ENCODE measurements around the gene CPSF7. TPM values are rescaled to one million over a fixed set of nuclear protein-coding genes. Genes with fewer than 3 reads are reported as not detected.

CPSF7 gene
- total RNA-seq, 1 experiment from 2014 or later = 99.9 TPM

DNA sequence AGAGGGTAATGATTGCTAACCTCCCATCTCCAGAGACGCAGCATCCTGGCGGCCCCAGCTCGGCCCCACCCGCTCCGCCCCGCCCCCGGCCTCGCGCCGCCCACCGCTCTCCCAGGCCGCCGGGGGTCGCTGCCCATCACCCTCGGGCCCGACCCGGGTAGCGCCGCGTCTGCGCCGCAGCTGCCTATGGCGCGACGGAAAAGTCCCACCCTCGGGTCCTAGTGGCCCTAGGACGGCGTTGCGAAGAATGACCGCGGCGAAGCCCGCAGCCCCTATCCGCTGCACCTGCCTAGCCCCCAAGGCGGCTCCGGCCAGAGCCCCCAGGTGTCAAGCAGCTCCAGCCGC, 457 bp downstream of the CPSF7 start:
- TF ChIP-seq, protein P1, sequence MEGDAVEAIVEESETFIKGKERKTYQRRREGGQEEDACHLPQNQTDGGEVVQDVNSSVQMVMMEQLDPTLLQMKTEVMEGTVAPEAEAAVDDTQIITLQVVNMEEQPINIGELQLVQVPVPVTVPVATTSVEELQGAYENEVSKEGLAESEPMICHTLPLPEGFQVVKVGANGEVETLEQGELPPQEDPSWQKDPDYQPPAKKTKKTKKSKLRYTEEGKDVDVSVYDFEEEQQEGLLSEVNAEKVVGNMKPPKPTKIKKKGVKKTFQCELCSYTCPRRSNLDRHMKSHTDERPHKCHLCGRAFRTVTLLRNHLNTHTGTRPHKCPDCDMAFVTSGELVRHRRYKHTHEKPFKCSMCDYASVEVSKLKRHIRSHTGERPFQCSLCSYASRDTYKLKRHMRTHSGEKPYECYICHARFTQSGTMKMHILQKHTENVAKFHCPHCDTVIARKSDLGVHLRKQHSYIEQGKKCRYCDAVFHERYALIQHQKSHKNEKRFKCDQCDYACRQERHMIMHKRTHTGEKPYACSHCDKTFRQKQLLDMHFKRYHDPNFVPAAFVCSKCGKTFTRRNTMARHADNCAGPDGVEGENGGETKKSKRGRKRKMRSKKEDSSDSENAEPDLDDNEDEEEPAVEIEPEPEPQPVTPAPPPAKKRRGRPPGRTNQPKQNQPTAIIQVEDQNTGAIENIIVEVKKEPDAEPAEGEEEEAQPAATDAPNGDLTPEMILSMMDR (IDR thresholded peaks at IDR 0.05; ENCODE audit: unreplicated experiment) = no peak
- CTCF ChIA-PET = interaction anchor here (0.6 to 1.6 kb wide), 7 partner anchors 17 to 386 kb away, joined by 3 to 5 read pairs (median 4); no protein-coding TSS in a partner anchor
- Mint-ChIP-seq H3K27ac (ENCODE audit: low read depth, unreplicated experiment) (peak overlapping the region; percentile 99), H3K36me3 (ENCODE audit: insufficient read depth, unreplicated experiment) (peaks cover 62% of the 10 kb centered on the region), H3K4me3 (ENCODE audit: unreplicated experiment) (peak overlapping the region; percentile 98), H3K4me1 (ENCODE audit: insufficient read depth, unreplicated experiment) (no peaks in the 10 kb centered on the region), H3K27me3 (ENCODE audit: insufficient read depth, unreplicated experiment) (no peaks in the 10 kb centered on the region), H3K9me3 (ENCODE audit: unreplicated experiment) (no peaks in the 10 kb centered on the region)
- POLR2A ChIA-PET = interaction anchor here (0.6 to 3.7 kb wide), 28 partner anchors 10 to 1377 kb away, joined by 3 to 24 read pairs (median 4); partner anchors contain the start of genes CYB561A3, DDB1, FEN1 and SYT7
- BruUV-seq (replicated peaks) = no TSS peak
- intact Hi-C loops (cut with micrococcal nuclease) = no loop called here
- peak; percentile 35 for DNase-seq (ENCODE audit: unreplicated experiment)

DNA sequence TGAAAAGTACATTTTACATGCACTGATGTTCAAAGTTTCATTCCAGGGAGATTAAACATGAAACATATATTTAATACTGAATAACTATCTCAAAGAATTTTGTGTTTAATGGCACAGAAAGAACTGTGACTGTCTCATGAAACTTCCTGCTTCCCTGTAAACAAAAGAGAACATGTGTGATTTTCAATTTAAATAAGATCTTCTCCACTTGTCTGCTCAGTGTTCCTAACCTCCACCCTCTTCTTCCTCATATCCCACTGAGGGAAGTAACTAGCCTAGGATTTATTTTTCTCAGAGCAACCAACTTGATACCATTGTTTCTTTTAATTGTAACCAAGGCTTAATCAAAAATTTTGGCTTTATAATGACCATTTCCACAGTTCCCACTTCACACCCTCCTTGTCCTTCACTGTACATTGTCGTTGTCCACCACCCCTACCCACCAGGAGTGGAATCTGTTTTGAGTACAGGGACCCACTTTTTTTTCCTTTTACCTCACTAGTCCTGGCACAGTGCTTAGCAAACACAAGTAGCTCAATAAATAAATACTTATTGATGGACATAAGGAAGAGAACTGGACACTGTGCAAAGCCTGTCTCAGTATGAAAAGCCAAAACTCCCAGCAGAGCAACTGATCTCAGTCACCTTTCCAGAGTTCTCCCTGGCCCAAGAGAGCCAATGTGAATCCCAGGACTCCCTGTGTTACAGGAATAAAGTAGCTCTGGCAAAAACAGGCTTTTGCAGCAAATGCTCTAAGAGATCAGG, 4.2 kb downstream of the CPSF7 start:
- no peak overlapping the region for H3K4me3 Mint-ChIP-seq (ENCODE audit: unreplicated experiment)
- no peaks in the 10 kb centered on the region for H3K9me3 Mint-ChIP-seq (ENCODE audit: unreplicated experiment)
- ChIA-PET CTCF (interaction anchor here (0.7 to 4.1 kb wide), 3 partner anchors 10 to 238 kb away, joined by 3 to 32 read pairs (median 3); no protein-coding TSS in a partner anchor), POLR2A (interaction anchor here (0.7 to 1.0 kb wide), 3 partner anchors 15 to 1174 kb away, joined by 3 to 4 read pairs (median 3); no protein-coding TSS in a partner anchor)
- peak overlapping the region; percentile 12 for H3K27ac Mint-ChIP-seq (ENCODE audit: low read depth, unreplicated experiment)
- H3K4me1 Mint-ChIP-seq (ENCODE audit: insufficient read depth, unreplicated experiment) = peaks cover 6% of the 10 kb centered on the region
- peaks cover 84% of the 10 kb centered on the region for H3K36me3 Mint-ChIP-seq (ENCODE audit: insufficient read depth, unreplicated experiment)
- no peaks in the 10 kb centered on the region for H3K27me3 Mint-ChIP-seq (ENCODE audit: insufficient read depth, unreplicated experiment)
- TF ChIP-seq, protein P1 (IDR thresholded peaks at IDR 0.05; ENCODE audit: unreplicated experiment) = no peak
- DNase-seq (ENCODE audit: unreplicated experiment) = no peak
- no TSS peak for BruUV-seq (replicated peaks)
- intact Hi-C loops (cut with micrococcal nuclease) = no loop called here

DNA sequence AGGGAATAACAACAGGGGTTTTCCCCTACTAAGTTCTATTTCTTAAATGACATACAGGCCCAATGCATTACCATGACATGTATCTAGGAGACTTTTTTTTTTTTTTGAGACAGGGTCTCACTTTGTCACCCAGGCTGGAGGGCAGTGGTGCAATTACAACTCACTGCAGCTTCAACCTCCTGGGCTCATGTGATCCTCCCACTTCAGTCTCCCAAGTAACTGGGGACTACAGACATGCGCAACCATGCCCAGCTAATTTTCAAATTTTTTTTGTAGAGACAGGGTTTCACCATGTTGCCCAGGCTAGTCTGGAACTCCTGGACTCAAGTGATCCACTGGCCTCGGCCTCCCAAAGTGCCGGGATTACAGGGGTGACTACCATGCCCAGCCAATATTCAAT, 7.5 kb downstream of the CPSF7 start:
- peaks cover 97% of the 10 kb centered on the region for H3K36me3 Mint-ChIP-seq (ENCODE audit: insufficient read depth, unreplicated experiment)
- CTCF ChIA-PET = interaction anchor here (0.6 to 1.3 kb wide), 5 partner anchors 13 to 86 kb away, joined by 3 to 7 read pairs (median 4); no protein-coding TSS in a partner anchor
- H3K4me3 Mint-ChIP-seq (ENCODE audit: unreplicated experiment) = no peak overlapping the region
- no TSS peak for BruUV-seq (replicated peaks)
- DNase-seq (ENCODE audit: unreplicated experiment) = no peak
- POLR2A ChIA-PET = interaction anchor here (0.8 kb wide), 1 partner anchor 11 kb away, joined by 3 read pairs; no protein-coding TSS in a partner anchor
- peaks cover 15% of the 10 kb centered on the region for H3K4me1 Mint-ChIP-seq (ENCODE audit: insufficient read depth, unreplicated experiment)
- H3K9me3 Mint-ChIP-seq (ENCODE audit: unreplicated experiment) = no peaks in the 10 kb centered on the region
- H3K27me3 Mint-ChIP-seq (ENCODE audit: insufficient read depth, unreplicated experiment) = no peaks in the 10 kb centered on the region
- peak overlapping the region; percentile 5 for H3K27ac Mint-ChIP-seq (ENCODE audit: low read depth, unreplicated experiment)
- intact Hi-C loops (cut with micrococcal nuclease) = no loop called here
- TF ChIP-seq, protein P1 (IDR thresholded peaks at IDR 0.05; ENCODE audit: unreplicated experiment) = no peak

DNA sequence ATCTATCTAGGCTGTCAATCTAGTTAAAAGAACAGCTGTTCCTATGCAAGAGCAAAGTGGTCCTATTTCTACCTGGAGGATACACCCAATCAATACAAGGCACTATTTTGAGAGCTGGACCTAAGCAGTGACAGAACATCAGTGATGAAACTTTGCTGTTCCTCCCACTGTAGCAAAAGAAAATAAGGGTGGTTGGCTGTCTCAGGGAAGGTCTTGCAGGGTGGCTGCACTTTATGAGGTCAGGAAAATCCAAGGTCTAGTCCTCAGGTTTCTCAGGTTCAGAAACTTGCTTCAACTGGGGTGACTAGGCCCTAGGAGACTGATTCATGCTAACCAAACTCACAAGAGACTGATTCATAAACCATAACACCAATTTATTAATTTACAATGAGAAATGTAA, 11.6 kb downstream of the CPSF7 start:
- intact Hi-C loops (cut with micrococcal nuclease) = no loop called here
- peaks cover 9% of the 10 kb centered on the region for H3K4me1 Mint-ChIP-seq (ENCODE audit: insufficient read depth, unreplicated experiment)
- no TSS peak for BruUV-seq (replicated peaks)
- H3K27me3 Mint-ChIP-seq (ENCODE audit: insufficient read depth, unreplicated experiment) = no peaks in the 10 kb centered on the region
- H3K36me3 Mint-ChIP-seq (ENCODE audit: insufficient read depth, unreplicated experiment) = peaks cover 97% of the 10 kb centered on the region
- no peak for DNase-seq (ENCODE audit: unreplicated experiment)
- no peak overlapping the region for H3K27ac Mint-ChIP-seq (ENCODE audit: low read depth, unreplicated experiment)
- TF ChIP-seq, protein P1 (IDR thresholded peaks at IDR 0.05; ENCODE audit: unreplicated experiment) = no peak
- ChIA-PET POLR2A (interaction anchor here (0.7 to 1.5 kb wide), 4 partner anchors 11 to 56 kb away, joined by 3 to 4 read pairs (median 4); partner anchors contain the start of genes CPSF7, CYB561A3, SDHAF2 and TMEM138), CTCF (interaction anchor here (0.7 to 1.2 kb wide), 2 partner anchors 17 to 82 kb away, joined by 3 to 5 read pairs; no protein-coding TSS in a partner anchor)
- H3K9me3 Mint-ChIP-seq (ENCODE audit: unreplicated experiment) = no peaks in the 10 kb centered on the region
- H3K4me3 Mint-ChIP-seq (ENCODE audit: unreplicated experiment) = no peak overlapping the region
